DOHH2 (cell line): Measurements from ENCODE around the gene FAM241A.

Experiments
- H3F3A ChIP-seq: fragments of 200-600 bp; sonication (generic), shearing (Covaris generic); 2 replicates; pipeline ENCODE4 v1.6.0; 2016; ENCODE audit warnings: antibody characterized with exemption, mild to moderate bottlenecking; ENCODE audit not compliant: control insufficient read depth, insufficient read depth
- H3K27ac ChIP-seq: fragments of 200-600 bp; sonication (generic); 2 replicates; pipeline ENCODE4 v1.5.1; 2014; ENCODE audit warnings: low read depth, mild to moderate bottlenecking, low read length, moderate library complexity
- H3K27me3 ChIP-seq: fragments of 200-600 bp; sonication (generic); 2 replicates; pipeline ENCODE4 v1.6.1; 2014; ENCODE audit warnings: mild to moderate bottlenecking, low read length, mixed read lengths; ENCODE audit not compliant: control insufficient read depth
- H3K36me3 ChIP-seq: fragments of 200-600 bp; sonication (generic); 2 replicates; pipeline ENCODE4 v1.6.1; 2014; ENCODE audit warnings: mild to moderate bottlenecking, low read length, moderate library complexity, mixed read lengths; ENCODE audit not compliant: control insufficient read depth
- H3K4me1 ChIP-seq: fragments of 200-600 bp; sonication (generic); 2 replicates; pipeline ENCODE4 v1.6.1; 2014; ENCODE audit warnings: mild to moderate bottlenecking, low read length, mixed read lengths; ENCODE audit not compliant: control insufficient read depth
- H3K4me2 ChIP-seq: fragments of 200-600 bp; sonication (generic); 2 replicates; pipeline ENCODE4 v1.6.0; 2014; ENCODE audit warnings: mild to moderate bottlenecking, low read length, moderate library complexity
- H3K4me3 ChIP-seq: fragments of 200-600 bp; sonication (generic); 2 replicates; pipeline ENCODE4 v1.5.1; 2014; ENCODE audit warnings: mild to moderate bottlenecking, low read length, mixed read lengths
- H3K79me2 ChIP-seq: fragments of 200-600 bp; sonication (generic); 2 replicates; pipeline ENCODE4 v1.6.1; 2014; ENCODE audit warnings: mild to moderate bottlenecking, low read length, mixed read lengths; ENCODE audit not compliant: control insufficient read depth
- H3K9me2 ChIP-seq: fragments of 200-600 bp; sonication (generic); replicated peaks from 2 replicates; pipeline ENCODE4 v1.6.1; 2014; ENCODE audit warnings: mild to moderate bottlenecking, low read length, mixed read lengths; ENCODE audit not compliant: control insufficient read depth
- H3K9me3 ChIP-seq: fragments of 200-600 bp; sonication (generic); 2 replicates; pipeline ENCODE4 v1.6.1; 2014; ENCODE audit warnings: antibody characterized with exemption, low read length, mixed read lengths; ENCODE audit not compliant: control insufficient read depth, insufficient read depth
- H4K20me1 ChIP-seq: fragments of 200-600 bp; sonication (generic); 2 replicates; pipeline ENCODE4 v1.6.0; 2014; ENCODE audit warnings: low read depth, mild to moderate bottlenecking, antibody characterized with exemption, low read length, moderate library complexity; ENCODE audit not compliant: control insufficient read depth, insufficient read depth
- CTCF ChIP-seq: fragments of 200-600 bp; sonication (generic); IDR thresholded peaks from one replicate; pipeline ENCODE4 v1.5.1; 2014; ENCODE audit warnings: antibody characterized with exemption, mild to moderate bottlenecking, low read depth, low read length; ENCODE audit not compliant: poor library complexity, severe bottlenecking
- EZH2phosphoT487 ChIP-seq: fragments of 200-600 bp; sonication (generic); IDR thresholded peaks from 2 replicates; pipeline ENCODE4 v1.6.1; 2017; ENCODE audit warnings: borderline replicate concordance, mild to moderate bottlenecking, antibody characterized with exemption, low read length, moderate library complexity, mixed read lengths

The FAM241A gene

DNA sequence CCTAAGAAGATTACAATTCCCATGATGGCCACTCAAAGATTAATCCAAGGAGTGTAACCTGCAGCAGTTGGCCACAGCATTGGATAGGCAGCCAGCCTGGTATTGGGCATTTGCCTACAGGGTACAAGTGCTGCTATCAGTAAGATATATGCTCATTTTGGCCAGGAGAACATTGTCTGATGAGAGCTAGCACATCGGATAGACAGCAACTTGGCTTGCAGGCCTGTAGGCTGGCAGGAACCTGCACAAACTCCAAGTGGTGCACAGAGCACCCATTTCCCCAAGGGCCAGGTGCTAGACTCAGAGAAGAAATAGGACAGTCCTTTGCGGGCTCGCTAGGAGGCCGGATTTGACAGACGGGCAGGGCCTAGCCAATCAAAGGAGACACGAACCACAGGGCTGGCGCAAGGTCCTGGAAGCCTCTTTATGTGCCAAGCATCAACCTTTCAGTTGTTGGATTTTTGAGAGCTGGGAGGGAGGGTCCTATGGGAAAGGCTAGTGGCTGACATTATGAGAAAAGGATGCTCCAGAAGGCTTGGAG is 74.6 kb downstream of the FAM241A start:
- Histone ChIP-seq H3F3A (no peaks in the 10 kb centered on the region; the same call in 1 of the 2 replicates), H3K4me3 (no peak overlapping the region), H4K20me1 (no peaks in the 10 kb centered on the region), H3K4me1 (peaks cover 1% of the 10 kb centered on the region), H3K27ac (no peak overlapping the region), H3K9me2 (no peaks in the 10 kb centered on the region), H3K79me2 (no peaks in the 10 kb centered on the region), H3K27me3 (no peaks in the 10 kb centered on the region), H3K4me2 (no peak overlapping the region), H3K36me3 (no peaks in the 10 kb centered on the region), H3K9me3 (no peaks in the 10 kb centered on the region)
- no peak for TF ChIP-seq CTCF
- TF ChIP-seq EZH2phosphoT487, result no peak

DNA sequence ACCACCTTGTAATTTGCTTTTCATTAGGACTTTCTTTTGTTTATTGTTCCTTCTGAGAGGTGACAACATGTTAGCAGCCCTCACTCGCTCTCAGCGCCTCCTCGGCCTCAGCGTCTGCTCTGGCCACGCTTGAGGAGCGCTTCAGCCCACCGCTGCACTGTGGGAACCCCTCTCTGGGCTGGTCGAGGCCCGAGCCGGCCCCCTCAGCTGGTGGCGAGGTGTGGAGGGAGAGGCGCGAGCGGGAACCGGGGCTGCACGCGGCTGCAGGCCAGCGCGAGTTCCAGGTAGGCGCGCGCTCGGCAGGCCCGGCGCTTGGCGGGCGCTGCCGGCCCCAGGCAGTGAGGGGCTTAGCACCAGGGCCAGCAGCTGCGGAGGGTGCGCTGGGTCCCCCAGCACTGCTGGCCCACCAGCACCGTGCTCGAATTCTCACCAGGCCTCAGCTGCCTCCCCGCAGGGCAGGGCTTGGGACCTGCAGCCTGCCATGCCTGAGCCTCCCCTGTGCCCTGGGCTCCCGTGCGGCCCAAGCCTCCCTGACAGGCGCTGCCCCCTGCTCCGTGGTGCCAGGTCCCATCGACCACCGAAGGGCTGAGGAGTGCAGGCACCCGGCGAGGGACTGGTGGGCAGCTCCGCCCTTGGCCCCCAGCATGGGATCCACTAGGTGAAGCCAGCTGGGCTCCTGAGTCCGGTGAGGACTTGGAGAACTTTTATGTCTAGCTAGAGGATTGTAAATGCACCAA is 77.1 kb downstream of the FAM241A start:
- H3K4me3 ChIP-seq, result no peak overlapping the region
- H3K27me3 ChIP-seq, result no peaks in the 10 kb centered on the region
- no peak overlapping the region for H3K27ac ChIP-seq
- H3K4me1 ChIP-seq, result no peaks in the 10 kb centered on the region
- H3K79me2 ChIP-seq, result no peaks in the 10 kb centered on the region
- H4K20me1 ChIP-seq, result no peaks in the 10 kb centered on the region
- no peaks in the 10 kb centered on the region for H3K9me2 ChIP-seq
- no peak for TF ChIP-seq EZH2phosphoT487
- TF ChIP-seq CTCF, result no peak
- H3K4me2 ChIP-seq, result no peak overlapping the region
- H3K9me3 ChIP-seq, result no peaks in the 10 kb centered on the region
- no peaks in the 10 kb centered on the region for H3F3A ChIP-seq
- H3K36me3 ChIP-seq, result no peaks in the 10 kb centered on the region

- Histone ChIP-seq H3K9me3 (no peaks in the 10 kb centered on the region), H3K27me3 (no peaks in the 10 kb centered on the region), H3K36me3 (no peaks in the 10 kb centered on the region), H3K9me2 (no peaks in the 10 kb centered on the region), H4K20me1 (no peaks in the 10 kb centered on the region), H3K27ac (no peak overlapping the region), H3K4me2 (no peak overlapping the region), H3K4me1 (peaks cover 1% of the 10 kb centered on the region), H3K4me3 (no peak overlapping the region), H3K79me2 (peaks cover 1% of the 10 kb centered on the region), H3F3A (no peaks in the 10 kb centered on the region)
- TF ChIP-seq EZH2phosphoT487, result no peak
- TF ChIP-seq CTCF, result no peak
Measured at GRCh38 chr4:112225157-112225556, 79.9 kb downstream of the FAM241A start.
